Measurements from ENCODE around the gene MGAT4A. TPM values are rescaled to one million over a fixed set of nuclear protein-coding genes. Genes with fewer than 3 reads are reported as not detected.

MGAT4A gene
- total and polyA plus RNA-seq, 3 donors from 2014 or later = 12.1 to 13.9 (median 13.8) TPM

DNA sequence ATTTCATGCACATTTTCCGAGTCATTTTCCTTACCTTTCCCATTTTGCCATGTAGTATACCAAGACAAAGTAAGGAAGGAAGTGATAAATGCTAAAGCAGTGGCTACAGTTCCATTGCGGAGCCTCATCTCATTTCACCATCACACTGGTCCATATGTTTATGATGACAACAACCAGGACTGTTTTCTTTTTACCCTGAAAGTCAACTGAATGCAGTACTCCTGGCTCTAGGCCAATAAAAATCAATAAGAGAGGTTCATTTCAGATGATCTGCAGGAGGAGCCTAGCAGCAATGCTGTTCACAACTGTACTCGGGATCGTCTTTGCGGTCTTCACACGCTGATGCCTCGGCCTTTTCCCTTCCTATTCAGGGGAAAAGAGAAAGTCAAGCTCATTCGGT, 4.7 kb downstream of the MGAT4A start:
- no peak for DNase-seq
- no peak for TF ChIP-seq CTCF (IDR thresholded peaks at IDR 0.05)
- no peak for TF ChIP-seq POLR2A (IDR thresholded peaks at IDR 0.05)
- intact Hi-C loops (cut with DNase I; ENCODE audit: low total_unique reads) = no loop called here
- Histone ChIP-seq H3K9me3 (no peaks in the 10 kb centered on the region), H3K4me3 (no peak overlapping the region), H3K36me3 (ENCODE audit: low read depth, missing control alignments) (no peaks in the 10 kb centered on the region), H3K27me3 (no peaks in the 10 kb centered on the region), H3K27ac (no peak overlapping the region), H3K4me1 (no peaks in the 10 kb centered on the region)
- WGBS, 2 donors = 91% methylated on average over 8 of the region's 8 CpGs

GRCh38 chr2:98720286-98720685, 10.6 kb downstream of the MGAT4A start:
- H3K27ac ChIP-seq = no peak overlapping the region
- H3K4me1 ChIP-seq = no peaks in the 10 kb centered on the region
- TF ChIP-seq POLR2A (IDR thresholded peaks at IDR 0.05) (no peak), CTCF (IDR thresholded peaks at IDR 0.05) (no peak)
- WGBS, 2 donors = 95 to 96% methylated on average over 4 of the region's 4 CpGs
- H3K9me3 ChIP-seq = no peaks in the 10 kb centered on the region
- intact Hi-C loops (cut with DNase I; ENCODE audit: low total_unique reads) = no loop called here
- DNase-seq = no peak
- no peak overlapping the region for H3K4me3 ChIP-seq
- H3K36me3 ChIP-seq (ENCODE audit: low read depth, missing control alignments) = no peaks in the 10 kb centered on the region
- no peaks in the 10 kb centered on the region for H3K27me3 ChIP-seq

DNA sequence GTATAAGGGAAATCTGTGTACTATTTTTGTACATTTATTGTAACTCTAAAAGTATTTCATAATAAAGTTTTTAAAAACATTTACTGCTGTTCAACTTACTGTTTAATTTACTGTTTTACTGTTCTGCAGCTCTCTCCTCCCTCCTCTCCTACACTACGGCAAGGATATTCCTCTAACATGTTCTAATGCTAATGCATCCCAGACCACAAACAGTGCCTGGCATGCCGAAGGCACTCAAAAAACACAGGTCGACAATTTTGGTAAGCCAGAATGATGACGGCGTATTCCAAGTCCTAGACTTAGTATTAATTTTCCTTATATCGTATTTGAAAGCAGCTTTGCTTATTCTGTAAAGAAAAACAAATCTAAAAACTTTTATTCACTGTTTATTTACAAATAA, 13.3 kb downstream of the MGAT4A start:
- Histone ChIP-seq H3K4me1 (no peaks in the 10 kb centered on the region), H3K9me3 (no peaks in the 10 kb centered on the region), H3K4me3 (no peak overlapping the region), H3K36me3 (ENCODE audit: low read depth, missing control alignments) (no peaks in the 10 kb centered on the region), H3K27me3 (no peaks in the 10 kb centered on the region), H3K27ac (no peak overlapping the region)
- no peak for DNase-seq
- intact Hi-C loops (cut with DNase I; ENCODE audit: low total_unique reads) = no loop called here
- WGBS, 2 donors = 80 to 82% methylated on average over 6 of the region's 6 CpGs
- no peak for TF ChIP-seq CTCF (IDR thresholded peaks at IDR 0.05)
- TF ChIP-seq POLR2A (IDR thresholded peaks at IDR 0.05) = no peak

DNA sequence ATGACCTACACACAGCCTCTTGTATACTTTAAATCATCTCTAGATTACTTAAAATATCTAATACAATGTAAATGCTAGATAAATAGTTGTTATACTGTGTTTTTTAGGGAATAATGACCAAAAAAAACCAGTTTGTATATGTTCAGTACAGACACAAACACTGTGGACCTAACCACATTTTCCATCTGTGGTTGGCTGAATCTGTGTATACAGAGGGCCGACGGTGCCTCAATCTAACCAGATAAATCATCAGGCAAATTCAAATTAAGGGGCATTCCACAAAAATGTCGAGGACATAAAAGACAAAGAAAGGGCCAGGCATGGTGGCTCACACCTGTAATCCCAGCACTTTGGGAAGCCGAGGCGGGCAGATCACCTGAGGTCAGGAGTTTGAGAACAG, 14.1 kb downstream of the MGAT4A start:
- H3K36me3 ChIP-seq (ENCODE audit: low read depth, missing control alignments) = no peaks in the 10 kb centered on the region
- no peaks in the 10 kb centered on the region for H3K9me3 ChIP-seq
- H3K4me1 ChIP-seq = no peaks in the 10 kb centered on the region
- H3K4me3 ChIP-seq = no peak overlapping the region
- DNase-seq = no peak
- WGBS, 2 donors = 94% methylated on average over 5 of the region's 5 CpGs
- no peaks in the 10 kb centered on the region for H3K27me3 ChIP-seq
- H3K27ac ChIP-seq = no peak overlapping the region
- TF ChIP-seq CTCF (IDR thresholded peaks at IDR 0.05) (no peak), POLR2A (IDR thresholded peaks at IDR 0.05) (no peak)
- intact Hi-C loops (cut with DNase I; ENCODE audit: low total_unique reads) = no loop called here

GRCh38 chr2:98715812-98716451, 15.0 kb downstream of the MGAT4A start:
- no peaks in the 10 kb centered on the region for H3K27me3 ChIP-seq
- no peak overlapping the region for H3K27ac ChIP-seq
- WGBS, 2 donors = 90 to 96% methylated on average over 9 of the region's 9 CpGs
- no peak overlapping the region for H3K4me3 ChIP-seq
- intact Hi-C loops (cut with DNase I; ENCODE audit: low total_unique reads) = no loop called here
- H3K4me1 ChIP-seq = no peaks in the 10 kb centered on the region
- TF ChIP-seq POLR2A (IDR thresholded peaks at IDR 0.05) (no peak), CTCF (IDR thresholded peaks at IDR 0.05) (no peak)
- H3K36me3 ChIP-seq (ENCODE audit: low read depth, missing control alignments) = no peaks in the 10 kb centered on the region
- no peaks in the 10 kb centered on the region for H3K9me3 ChIP-seq
- DNase-seq = no peak

Data from testis (tissue), 3 donors.